Measurements from ENCODE around the gene TNNT3. TPM values are rescaled to one million over a fixed set of nuclear protein-coding genes. Genes with fewer than 3 reads are reported as not detected.

Gene TNNT3
- total RNA-seq, 2 experiments from 2014 or later = 19.1 to 21.9 TPM

DNA sequence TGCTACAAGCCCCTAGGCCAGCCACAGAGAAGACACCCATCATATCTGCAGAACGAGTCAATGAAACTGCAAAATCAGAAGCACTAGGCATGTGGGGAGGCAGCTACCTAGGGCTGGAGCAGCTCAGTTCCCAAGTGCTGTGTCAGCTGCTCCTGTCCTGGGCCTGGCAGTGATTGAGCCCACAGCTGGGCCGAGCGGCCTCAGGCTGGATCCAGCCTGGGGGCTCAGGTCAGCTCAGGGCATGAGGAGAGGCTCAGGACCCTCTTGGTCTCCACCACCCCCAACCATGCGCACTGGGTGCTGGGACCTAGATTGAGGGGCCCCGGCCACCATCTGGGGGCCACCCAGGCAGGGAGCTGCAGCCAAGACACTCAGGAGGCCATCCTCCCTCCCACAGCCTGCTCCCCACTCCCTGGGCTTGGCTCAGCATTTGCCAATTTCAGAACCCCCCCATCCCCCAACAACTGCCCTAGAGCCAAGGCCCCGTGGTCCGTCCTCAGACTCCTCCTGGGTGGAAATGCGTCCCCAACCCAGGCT, 2.4 kb upstream of the TNNT3 start:
- no peak overlapping the region for H3K4me3 Mint-ChIP-seq
- H3K36me3 ChIP-seq (ENCODE audit: insufficient read depth, low read length) = no peaks in the 10 kb centered on the region
- H3K9me3 Mint-ChIP-seq = no peaks in the 10 kb centered on the region
- peaks cover 29% of the 10 kb centered on the region for H3K4me1 ChIP-seq (ENCODE audit: insufficient read depth, low read length)
- ChIA-PET CTCF (no interaction called here), POLR2A (interaction anchor here (0.9 to 2.8 kb wide), 7 partner anchors 27 to 68 kb away, joined by 3 to 40 read pairs (median 7); partner anchors contain the start of genes LSP1 and PRR33)
- peaks cover 11% of the 10 kb centered on the region for H3K4me1 Mint-ChIP-seq (ENCODE audit: low read depth)
- no peak overlapping the region for H3K4me3 ChIP-seq (ENCODE audit: low read length)
- H3K27ac Mint-ChIP-seq = no peak overlapping the region
- H3K36me3 Mint-ChIP-seq (ENCODE audit: low read depth) = no peaks in the 10 kb centered on the region
- DNase-seq = peak in 3 of 14 experiments; percentile 9 to 38 (median 14)
- no peak overlapping the region for H3K27ac ChIP-seq (ENCODE audit: low read depth in 1 of 2, low read length in 2 of 2)
- no peaks in the 10 kb centered on the region for H3K27me3 ChIP-seq (ENCODE audit: control insufficient read depth in 1 of 2, insufficient read depth in 2 of 2, low read length in 2 of 2)
- peaks cover 12% of the 10 kb centered on the region for H3K27me3 Mint-ChIP-seq
- ATAC-seq (ENCODE audit: poor library complexity) = no peak
- TF ChIP-seq, protein P1, sequence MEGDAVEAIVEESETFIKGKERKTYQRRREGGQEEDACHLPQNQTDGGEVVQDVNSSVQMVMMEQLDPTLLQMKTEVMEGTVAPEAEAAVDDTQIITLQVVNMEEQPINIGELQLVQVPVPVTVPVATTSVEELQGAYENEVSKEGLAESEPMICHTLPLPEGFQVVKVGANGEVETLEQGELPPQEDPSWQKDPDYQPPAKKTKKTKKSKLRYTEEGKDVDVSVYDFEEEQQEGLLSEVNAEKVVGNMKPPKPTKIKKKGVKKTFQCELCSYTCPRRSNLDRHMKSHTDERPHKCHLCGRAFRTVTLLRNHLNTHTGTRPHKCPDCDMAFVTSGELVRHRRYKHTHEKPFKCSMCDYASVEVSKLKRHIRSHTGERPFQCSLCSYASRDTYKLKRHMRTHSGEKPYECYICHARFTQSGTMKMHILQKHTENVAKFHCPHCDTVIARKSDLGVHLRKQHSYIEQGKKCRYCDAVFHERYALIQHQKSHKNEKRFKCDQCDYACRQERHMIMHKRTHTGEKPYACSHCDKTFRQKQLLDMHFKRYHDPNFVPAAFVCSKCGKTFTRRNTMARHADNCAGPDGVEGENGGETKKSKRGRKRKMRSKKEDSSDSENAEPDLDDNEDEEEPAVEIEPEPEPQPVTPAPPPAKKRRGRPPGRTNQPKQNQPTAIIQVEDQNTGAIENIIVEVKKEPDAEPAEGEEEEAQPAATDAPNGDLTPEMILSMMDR (IDR thresholded peaks at IDR 0.05) = no peak
- no peaks in the 10 kb centered on the region for H3K9me3 ChIP-seq (ENCODE audit: control insufficient read depth in 1 of 2, insufficient read depth in 1 of 2, low read length in 2 of 2)
- intact Hi-C loops (cut with DNase I, micrococcal nuclease) = loop anchor here in 1 of 2 experiments (1.0 to 5.0 kb wide), 2 partner anchors 24 to 35 kb away; no protein-coding TSS in a partner anchor

DNA sequence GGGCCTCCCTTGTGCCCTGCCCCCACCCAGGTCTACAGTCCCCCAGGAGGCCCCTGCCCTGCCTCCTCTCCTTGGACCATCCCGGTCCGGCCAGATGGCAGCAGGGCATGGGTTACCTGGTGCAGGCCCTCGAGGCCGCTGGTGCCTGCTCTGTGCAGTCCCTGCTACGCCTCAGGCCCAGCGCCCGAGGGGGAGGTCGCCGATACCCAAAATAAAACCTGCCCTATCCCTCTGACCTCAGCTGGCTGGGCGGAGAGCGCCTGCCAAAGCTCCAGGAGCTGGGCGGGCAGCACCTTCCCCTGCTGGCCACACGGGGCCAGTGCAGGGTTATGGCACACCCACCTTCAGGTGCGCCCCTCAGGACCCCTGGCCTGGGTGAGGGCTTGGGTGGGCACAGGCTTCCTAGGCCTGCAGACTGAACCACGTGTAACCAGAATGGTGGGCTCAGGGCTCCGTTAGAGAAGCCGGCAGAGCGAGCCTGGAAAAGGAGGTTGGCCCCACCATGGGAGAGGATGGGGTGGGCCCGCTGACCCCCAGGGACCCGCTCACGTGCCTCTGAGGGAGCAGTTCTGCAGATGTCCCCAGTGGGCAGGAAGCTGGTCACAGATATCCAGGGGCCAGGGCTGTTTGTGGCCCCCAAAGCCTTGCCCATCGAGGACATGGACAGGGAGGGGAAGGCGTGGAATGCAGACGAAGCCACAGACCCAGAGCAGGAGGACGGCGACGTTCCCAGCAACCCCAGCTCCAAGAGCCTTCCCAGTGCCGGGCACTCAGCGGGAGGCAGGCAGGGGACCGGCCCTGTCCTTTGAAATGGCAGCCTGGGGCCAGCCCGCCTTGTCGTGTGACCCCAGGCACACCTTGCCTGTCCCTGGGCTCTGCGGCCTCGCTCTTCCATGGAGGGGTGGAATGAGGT, 1.7 kb upstream of the TNNT3 start:
- TF ChIP-seq, protein P1 (IDR thresholded peaks at IDR 0.05) = peak; percentile 23
- H3K36me3 ChIP-seq (ENCODE audit: insufficient read depth, low read length) = no peaks in the 10 kb centered on the region
- DNase-seq = peak in 5 of 14 experiments; percentile 12 to 48 (median 33)
- H3K4me3 ChIP-seq (ENCODE audit: low read length) = no peak overlapping the region
- Mint-ChIP-seq H3K36me3 (ENCODE audit: low read depth) (no peaks in the 10 kb centered on the region), H3K27ac (no peak overlapping the region), H3K4me1 (ENCODE audit: low read depth) (peaks cover 11% of the 10 kb centered on the region), H3K4me3 (no peak overlapping the region), H3K9me3 (no peaks in the 10 kb centered on the region), H3K27me3 (peaks cover 12% of the 10 kb centered on the region)
- ATAC-seq (ENCODE audit: poor library complexity) = peak; percentile 54
- ChIA-PET CTCF (interaction anchor here (0.7 kb wide), 1 partner anchor 35 kb away, joined by 4 read pairs; no protein-coding TSS in a partner anchor), POLR2A (interaction anchor here (1.1 to 2.8 kb wide), 6 partner anchors 28 to 67 kb away, joined by 3 to 40 read pairs (median 8); partner anchors contain the start of genes LSP1 and PRR33)
- peaks cover 29% of the 10 kb centered on the region for H3K4me1 ChIP-seq (ENCODE audit: insufficient read depth, low read length)
- H3K9me3 ChIP-seq (ENCODE audit: control insufficient read depth in 1 of 2, insufficient read depth in 1 of 2, low read length in 2 of 2) = no peaks in the 10 kb centered on the region
- intact Hi-C loops (cut with DNase I, micrococcal nuclease) = loop anchor here in 1 of 2 experiments (2.0 to 5.0 kb wide), 2 partner anchors 35 to 81 kb away; no protein-coding TSS in a partner anchor
- H3K27ac ChIP-seq (ENCODE audit: low read depth in 1 of 2, low read length in 2 of 2) = no peak overlapping the region
- H3K27me3 ChIP-seq (ENCODE audit: control insufficient read depth in 1 of 2, insufficient read depth in 2 of 2, low read length in 2 of 2) = no peaks in the 10 kb centered on the region

- CTCF ChIA-PET = no interaction called here
- ATAC-seq (ENCODE audit: poor library complexity) = no peak
Measured at GRCh38 chr11:1918436-1919315, 827 bp upstream of the TNNT3 start.

More at GRCh38 chr11:1918436-1919315, 827 bp upstream of the TNNT3 start:
- Mint-ChIP-seq H3K9me3 (no peaks in the 10 kb centered on the region), H3K4me3 (no peak overlapping the region), H3K36me3 (ENCODE audit: low read depth) (no peaks in the 10 kb centered on the region), H3K27me3 (peaks cover 15% of the 10 kb centered on the region), H3K27ac (no peak overlapping the region), H3K4me1 (ENCODE audit: low read depth) (peaks cover 14% of the 10 kb centered on the region)
- TF ChIP-seq, protein P1 (IDR thresholded peaks at IDR 0.05) = no peak
- no peaks in the 10 kb centered on the region for H3K36me3 ChIP-seq (ENCODE audit: insufficient read depth, low read length)
- H3K9me3 ChIP-seq (ENCODE audit: control insufficient read depth in 1 of 2, insufficient read depth in 1 of 2, low read length in 2 of 2) = no peaks in the 10 kb centered on the region
- POLR2A ChIA-PET = interaction anchor here (1.5 to 2.8 kb wide), 3 partner anchors 29 to 68 kb away, joined by 4 to 40 read pairs (median 9); partner anchors contain the start of gene PRR33
- no peaks in the 10 kb centered on the region for H3K27me3 ChIP-seq (ENCODE audit: control insufficient read depth in 1 of 2, insufficient read depth in 2 of 2, low read length in 2 of 2)
- intact Hi-C loops (cut with DNase I, micrococcal nuclease) = loop anchor here in 1 of 2 experiments (2.0 to 5.0 kb wide), 2 partner anchors 36 to 82 kb away; no protein-coding TSS in a partner anchor
- no peak overlapping the region for H3K4me3 ChIP-seq (ENCODE audit: low read length)
- peaks cover 29% of the 10 kb centered on the region for H3K4me1 ChIP-seq (ENCODE audit: insufficient read depth, low read length)
- no peak overlapping the region for H3K27ac ChIP-seq (ENCODE audit: low read depth in 1 of 2, low read length in 2 of 2)
- peak in 1 of 14 experiments; percentile 34 for DNase-seq
